KG1 (cell line): ENCODE results near the gene TNKS2.

Experiments
- DNase-seq: peaks from one replicate; lab custom pipeline; 2025; lab: John Stamatoyannopoulos, UW

Gene TNKS2

GRCh38 chr10:91908337-91909116, 110.3 kb downstream of the TNKS2 start:
- peak; percentile 79 for DNase-seq

DNA sequence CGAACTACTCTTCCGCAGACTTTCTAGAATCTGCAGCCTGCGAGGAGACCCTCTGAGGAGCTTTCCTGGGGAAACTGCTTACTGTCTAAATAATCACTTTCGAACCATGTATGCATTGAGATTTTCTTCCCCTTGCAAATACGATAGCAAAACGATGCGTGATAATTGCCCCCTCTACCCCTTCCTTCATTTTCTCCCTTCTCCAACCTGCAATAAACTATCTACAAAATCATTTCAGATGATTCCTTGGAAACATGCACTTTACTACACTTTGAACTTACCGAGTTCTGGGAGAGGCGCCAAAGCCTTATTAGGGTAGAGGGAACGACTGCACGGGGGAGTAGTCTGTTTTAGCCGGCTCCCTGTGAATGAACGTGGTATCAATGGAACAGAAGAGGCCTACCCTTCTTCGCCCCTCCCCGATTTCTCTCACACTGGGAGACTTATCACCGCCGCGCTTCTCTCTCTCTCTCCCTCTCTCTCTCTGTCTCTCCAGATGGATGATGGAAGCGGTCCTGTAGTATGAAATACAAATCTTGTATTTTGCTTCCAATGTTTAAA, 111.0 kb downstream of the TNKS2 start, which contains the start of gene FGFBP3:
TSS of gene FGFBP3 (minus strand) at position 370 of the 561 bp plus-strand sequence. CDS start 517 bp downstream, outside the sequence.
- no peak for DNase-seq

DNA sequence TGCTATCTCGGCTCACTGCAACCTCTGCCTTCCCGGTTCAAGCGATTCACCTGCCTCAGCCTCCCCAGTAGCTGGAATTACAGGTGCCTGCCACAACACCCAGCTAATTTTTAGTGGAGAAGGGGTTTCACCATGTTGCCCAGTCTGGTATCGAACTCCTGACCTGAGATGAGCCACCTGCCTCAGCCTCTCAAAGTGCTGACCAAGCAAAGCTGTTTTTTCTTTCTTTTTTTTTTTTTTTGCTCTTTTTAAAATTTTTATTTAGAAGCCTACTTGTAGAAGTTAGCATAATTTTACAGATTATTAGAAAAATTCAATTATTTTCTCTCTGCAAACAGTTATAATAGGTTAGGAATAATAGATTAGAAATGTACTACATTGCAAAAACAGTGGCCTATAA, 112.2 kb downstream of the TNKS2 start:
- no peak for DNase-seq
